ENCODE data around the gene HOXC4.

HOXC4 gene

DNA sequence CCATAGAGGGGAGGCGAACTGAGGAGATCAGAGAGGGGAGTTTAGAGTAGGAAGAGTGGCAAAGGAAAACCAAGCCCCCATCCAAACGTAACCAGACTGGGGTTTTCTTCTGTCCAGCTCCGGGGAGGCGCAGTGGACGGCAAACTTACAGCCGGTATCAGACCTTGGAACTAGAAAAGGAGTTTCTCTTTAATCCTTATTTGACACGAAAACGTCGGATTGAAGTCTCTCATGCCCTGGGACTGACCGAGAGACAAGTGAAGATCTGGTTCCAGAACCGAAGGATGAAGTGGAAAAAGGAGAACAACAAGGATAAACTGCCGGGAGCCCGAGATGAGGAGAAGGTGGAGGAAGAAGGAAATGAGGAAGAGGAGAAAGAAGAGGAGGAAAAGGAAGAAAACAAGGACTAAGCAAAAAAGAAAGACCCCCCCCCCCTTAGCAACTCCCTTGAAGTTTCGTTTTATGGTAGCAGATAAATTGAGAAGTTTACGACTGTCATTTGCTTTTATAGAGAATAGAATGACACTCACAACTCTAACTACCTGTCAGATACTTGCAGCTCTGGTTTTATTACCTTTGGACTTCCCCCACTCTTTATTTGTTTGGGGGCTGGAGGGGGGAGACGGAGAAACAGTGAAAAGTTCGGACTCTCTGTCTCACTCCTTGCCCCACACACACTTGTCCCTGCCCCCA, 42.5 kb upstream of the HOXC4 start (continued):
- TF ChIP-seq ZNF391 (tag by site-specific recombination; IDR thresholded peaks at IDR 0.05; ENCODE audit: borderline replicate concordance, low read depth) (peak; percentile 72; the same call in 1 of the 2 replicates), OVOL3 (tag by site-specific recombination; IDR thresholded peaks at IDR 0.05) (peak; percentile 83), ZNF629 (tag by site-specific recombination; IDR thresholded peaks at IDR 0.05) (0 out of 2 replicates have a peak, but pooled peaks have one; percentile 13), SCRT2 (tag by site-specific recombination; IDR thresholded peaks at IDR 0.05) (peak; percentile 70), MZF1 (tag by site-specific recombination; IDR thresholded peaks at IDR 0.05; ENCODE audit: borderline replicate concordance) (peak; percentile 20; the same call in 1 of the 2 replicates), OSR2 (tag by site-specific recombination; IDR thresholded peaks at IDR 0.05) (peak; percentile 84), SCRT1 (tag by site-specific recombination; IDR thresholded peaks at IDR 0.05; ENCODE audit: borderline replicate concordance) (peak; percentile 60; the same call in 1 of the 2 replicates), ZBTB17 (tag by site-specific recombination; IDR thresholded peaks at IDR 0.05) (peak; percentile 73), IKZF3 (tag by site-specific recombination; IDR thresholded peaks at IDR 0.05) (peak; percentile 69), ZNF560 (tag by site-specific recombination; IDR thresholded peaks at IDR 0.05; ENCODE audit: borderline replicate concordance) (no peak), KLF7 (tag by site-specific recombination; IDR thresholded peaks at IDR 0.05; ENCODE audit: borderline replicate concordance) (peak; percentile 35; the same call in 1 of the 2 replicates)
- TF ChIP-seq, protein P1, sequence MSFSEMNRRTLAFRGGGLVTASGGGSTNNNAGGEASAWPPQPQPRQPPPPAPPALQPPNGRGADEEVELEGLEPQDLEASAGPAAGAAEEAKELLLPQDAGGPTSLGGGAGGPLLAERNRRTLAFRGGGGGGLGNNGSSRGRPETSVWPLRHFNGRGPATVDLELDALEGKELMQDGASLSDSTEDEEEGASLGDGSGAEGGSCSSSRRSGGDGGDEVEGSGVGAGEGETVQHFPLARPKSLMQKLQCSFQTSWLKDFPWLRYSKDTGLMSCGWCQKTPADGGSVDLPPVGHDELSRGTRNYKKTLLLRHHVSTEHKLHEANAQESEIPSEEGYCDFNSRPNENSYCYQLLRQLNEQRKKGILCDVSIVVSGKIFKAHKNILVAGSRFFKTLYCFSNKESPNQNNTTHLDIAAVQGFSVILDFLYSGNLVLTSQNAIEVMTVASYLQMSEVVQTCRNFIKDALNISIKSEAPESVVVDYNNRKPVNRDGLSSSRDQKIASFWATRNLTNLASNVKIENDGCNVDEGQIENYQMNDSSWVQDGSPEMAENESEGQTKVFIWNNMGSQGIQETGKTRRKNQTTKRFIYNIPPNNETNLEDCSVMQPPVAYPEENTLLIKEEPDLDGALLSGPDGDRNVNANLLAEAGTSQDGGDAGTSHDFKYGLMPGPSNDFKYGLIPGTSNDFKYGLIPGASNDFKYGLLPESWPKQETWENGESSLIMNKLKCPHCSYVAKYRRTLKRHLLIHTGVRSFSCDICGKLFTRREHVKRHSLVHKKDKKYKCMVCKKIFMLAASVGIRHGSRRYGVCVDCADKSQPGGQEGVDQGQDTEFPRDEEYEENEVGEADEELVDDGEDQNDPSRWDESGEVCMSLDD (tag by site-specific recombination; IDR thresholded peaks at IDR 0.05) = no peak
- TF ChIP-seq, protein P2, sequence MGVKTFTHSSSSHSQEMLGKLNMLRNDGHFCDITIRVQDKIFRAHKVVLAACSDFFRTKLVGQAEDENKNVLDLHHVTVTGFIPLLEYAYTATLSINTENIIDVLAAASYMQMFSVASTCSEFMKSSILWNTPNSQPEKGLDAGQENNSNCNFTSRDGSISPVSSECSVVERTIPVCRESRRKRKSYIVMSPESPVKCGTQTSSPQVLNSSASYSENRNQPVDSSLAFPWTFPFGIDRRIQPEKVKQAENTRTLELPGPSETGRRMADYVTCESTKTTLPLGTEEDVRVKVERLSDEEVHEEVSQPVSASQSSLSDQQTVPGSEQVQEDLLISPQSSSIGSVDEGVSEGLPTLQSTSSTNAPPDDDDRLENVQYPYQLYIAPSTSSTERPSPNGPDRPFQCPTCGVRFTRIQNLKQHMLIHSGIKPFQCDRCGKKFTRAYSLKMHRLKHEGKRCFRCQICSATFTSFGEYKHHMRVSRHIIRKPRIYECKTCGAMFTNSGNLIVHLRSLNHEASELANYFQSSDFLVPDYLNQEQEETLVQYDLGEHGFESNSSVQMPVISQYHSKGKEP (tag by site-specific recombination; IDR thresholded peaks at IDR 0.05) = peak; percentile 80
- TF ChIP-seq, protein P3, sequence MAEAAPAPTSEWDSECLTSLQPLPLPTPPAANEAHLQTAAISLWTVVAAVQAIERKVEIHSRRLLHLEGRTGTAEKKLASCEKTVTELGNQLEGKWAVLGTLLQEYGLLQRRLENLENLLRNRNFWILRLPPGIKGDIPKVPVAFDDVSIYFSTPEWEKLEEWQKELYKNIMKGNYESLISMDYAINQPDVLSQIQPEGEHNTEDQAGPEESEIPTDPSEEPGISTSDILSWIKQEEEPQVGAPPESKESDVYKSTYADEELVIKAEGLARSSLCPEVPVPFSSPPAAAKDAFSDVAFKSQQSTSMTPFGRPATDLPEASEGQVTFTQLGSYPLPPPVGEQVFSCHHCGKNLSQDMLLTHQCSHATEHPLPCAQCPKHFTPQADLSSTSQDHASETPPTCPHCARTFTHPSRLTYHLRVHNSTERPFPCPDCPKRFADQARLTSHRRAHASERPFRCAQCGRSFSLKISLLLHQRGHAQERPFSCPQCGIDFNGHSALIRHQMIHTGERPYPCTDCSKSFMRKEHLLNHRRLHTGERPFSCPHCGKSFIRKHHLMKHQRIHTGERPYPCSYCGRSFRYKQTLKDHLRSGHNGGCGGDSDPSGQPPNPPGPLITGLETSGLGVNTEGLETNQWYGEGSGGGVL (tag by site-specific recombination; IDR thresholded peaks at IDR 0.05) = peak; percentile 94
- TF ChIP-seq, protein P4, sequence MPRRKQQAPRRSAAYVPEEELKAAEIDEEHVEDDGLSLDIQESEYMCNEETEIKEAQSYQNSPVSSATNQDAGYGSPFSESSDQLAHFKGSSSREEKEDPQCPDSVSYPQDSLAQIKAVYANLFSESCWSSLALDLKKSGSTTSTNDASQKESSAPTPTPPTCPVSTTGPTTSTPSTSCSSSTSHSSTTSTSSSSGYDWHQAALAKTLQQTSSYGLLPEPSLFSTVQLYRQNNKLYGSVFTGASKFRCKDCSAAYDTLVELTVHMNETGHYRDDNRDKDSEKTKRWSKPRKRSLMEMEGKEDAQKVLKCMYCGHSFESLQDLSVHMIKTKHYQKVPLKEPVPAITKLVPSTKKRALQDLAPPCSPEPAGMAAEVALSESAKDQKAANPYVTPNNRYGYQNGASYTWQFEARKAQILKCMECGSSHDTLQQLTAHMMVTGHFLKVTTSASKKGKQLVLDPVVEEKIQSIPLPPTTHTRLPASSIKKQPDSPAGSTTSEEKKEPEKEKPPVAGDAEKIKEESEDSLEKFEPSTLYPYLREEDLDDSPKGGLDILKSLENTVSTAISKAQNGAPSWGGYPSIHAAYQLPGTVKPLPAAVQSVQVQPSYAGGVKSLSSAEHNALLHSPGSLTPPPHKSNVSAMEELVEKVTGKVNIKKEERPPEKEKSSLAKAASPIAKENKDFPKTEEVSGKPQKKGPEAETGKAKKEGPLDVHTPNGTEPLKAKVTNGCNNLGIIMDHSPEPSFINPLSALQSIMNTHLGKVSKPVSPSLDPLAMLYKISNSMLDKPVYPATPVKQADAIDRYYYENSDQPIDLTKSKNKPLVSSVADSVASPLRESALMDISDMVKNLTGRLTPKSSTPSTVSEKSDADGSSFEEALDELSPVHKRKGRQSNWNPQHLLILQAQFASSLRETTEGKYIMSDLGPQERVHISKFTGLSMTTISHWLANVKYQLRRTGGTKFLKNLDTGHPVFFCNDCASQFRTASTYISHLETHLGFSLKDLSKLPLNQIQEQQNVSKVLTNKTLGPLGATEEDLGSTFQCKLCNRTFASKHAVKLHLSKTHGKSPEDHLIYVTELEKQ (tag by site-specific recombination; IDR thresholded peaks at IDR 0.05; ENCODE audit: borderline replicate concordance) = peak; percentile 79; the same call in 1 of the 2 replicates
- TF ChIP-seq, protein P5, sequence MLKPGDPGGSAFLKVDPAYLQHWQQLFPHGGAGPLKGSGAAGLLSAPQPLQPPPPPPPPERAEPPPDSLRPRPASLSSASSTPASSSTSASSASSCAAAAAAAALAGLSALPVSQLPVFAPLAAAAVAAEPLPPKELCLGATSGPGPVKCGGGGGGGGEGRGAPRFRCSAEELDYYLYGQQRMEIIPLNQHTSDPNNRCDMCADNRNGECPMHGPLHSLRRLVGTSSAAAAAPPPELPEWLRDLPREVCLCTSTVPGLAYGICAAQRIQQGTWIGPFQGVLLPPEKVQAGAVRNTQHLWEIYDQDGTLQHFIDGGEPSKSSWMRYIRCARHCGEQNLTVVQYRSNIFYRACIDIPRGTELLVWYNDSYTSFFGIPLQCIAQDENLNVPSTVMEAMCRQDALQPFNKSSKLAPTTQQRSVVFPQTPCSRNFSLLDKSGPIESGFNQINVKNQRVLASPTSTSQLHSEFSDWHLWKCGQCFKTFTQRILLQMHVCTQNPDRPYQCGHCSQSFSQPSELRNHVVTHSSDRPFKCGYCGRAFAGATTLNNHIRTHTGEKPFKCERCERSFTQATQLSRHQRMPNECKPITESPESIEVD (tag by site-specific recombination; IDR thresholded peaks at IDR 0.05) = peak; percentile 79
- TF ChIP-seq, protein P6, sequence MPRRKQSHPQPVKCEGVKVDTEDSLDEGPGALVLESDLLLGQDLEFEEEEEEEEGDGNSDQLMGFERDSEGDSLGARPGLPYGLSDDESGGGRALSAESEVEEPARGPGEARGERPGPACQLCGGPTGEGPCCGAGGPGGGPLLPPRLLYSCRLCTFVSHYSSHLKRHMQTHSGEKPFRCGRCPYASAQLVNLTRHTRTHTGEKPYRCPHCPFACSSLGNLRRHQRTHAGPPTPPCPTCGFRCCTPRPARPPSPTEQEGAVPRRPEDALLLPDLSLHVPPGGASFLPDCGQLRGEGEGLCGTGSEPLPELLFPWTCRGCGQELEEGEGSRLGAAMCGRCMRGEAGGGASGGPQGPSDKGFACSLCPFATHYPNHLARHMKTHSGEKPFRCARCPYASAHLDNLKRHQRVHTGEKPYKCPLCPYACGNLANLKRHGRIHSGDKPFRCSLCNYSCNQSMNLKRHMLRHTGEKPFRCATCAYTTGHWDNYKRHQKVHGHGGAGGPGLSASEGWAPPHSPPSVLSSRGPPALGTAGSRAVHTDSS (tag by site-specific recombination; IDR thresholded peaks at IDR 0.05) = peak; percentile 86

Data from HEK293 (cell line).